CD1c-positive myeloid dendritic cell (primary cell): ENCODE results near the gene KCNG2.
"Not testable (repeated sequence)": the region's sequence is repeated elsewhere in the genome, so short reads cannot be mapped to it uniquely, and the experiment has no call there.

Experiments
- DNase-seq: peaks from one replicate; pipeline ENCODE4 v3.0.0-alpha.2; 2016; ENCODE audit errors: extremely low spot score

The KCNG2 gene

DNA sequence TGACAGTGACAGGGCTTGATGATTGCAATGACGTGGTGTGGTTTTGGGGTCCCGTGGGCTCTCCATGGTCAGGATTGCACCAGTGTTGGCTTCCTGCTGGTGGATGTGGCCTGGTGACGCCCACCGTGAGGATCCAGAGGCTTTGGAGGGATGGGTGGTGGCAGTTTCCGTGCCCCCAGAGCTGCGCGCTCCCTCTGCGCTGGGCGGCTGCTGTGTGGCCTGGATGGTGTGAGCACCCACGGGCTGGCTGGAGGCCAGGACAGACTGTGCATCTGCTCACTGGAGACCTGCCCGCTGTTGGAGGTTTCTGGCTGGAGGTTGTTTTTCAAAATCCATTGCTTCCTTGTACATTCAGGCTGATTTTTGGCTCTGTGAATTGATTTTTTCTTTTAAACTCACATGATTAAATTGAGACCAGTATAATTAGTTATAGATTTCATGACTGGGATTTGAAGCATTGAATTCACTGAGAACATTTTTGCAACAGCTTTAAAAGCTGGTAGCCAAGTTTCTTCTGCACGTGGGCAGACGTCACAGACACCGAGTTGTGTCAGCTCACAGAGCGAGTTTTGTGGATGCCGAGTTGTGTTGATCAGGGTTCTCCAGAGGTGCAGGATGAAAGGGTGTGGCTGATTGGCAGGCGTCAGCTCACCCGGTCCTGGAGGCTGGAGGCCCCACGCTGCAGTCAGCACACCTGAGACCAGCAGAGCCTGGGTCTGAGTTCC, 72.7 kb downstream of the KCNG2 start:
- DNase-seq: no peak

DNA sequence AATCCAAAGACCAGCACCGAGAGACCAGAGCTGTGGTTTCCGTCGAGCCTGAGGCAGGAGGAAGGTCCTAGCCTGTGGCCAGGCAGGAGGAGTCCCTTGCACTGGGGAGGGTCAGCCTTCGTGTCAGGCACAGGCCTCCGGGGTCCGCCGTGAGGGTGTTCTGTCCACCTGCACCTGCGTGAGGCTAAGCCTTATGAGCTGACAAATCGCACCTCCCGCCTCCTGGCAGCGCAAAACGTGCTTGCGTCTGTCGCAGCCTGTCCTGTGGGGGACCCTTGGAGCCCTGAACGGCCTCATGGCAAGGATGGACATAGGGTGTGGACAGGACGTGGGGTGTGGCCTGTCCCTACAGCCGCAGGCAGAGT, 73.3 kb downstream of the KCNG2 start:
- DNase-seq: no peak

DNA sequence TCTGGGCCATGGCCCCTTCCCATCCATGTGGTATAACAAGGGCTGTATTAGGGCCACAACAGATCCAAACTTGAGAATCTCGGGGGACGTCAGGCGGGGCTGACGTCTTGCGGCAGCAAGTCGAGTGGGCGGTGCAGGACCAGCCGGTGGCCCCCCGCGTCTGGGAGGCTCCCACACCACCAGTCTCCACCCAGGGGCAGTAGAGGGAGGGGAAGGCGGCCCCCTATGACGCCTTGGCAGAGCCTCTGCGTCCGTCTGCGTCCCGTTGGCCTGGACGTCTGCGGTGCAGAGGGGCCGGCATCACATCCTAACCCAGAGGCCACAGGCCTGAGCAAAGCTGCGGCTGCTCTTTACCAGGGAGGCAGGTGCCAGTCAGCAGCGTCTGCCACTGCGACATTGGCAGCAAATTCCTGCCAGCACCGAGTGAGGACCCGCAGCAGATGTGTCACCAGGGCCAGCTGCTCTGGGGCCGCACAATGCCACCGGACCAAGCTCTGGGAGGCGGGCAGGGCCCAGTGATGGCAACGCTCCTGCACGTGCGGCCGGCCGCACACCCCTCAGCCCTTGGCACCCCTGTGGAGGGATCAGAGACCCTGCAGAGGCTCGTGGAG, 73.8 kb downstream of the KCNG2 start:
- no peak for DNase-seq

DNA sequence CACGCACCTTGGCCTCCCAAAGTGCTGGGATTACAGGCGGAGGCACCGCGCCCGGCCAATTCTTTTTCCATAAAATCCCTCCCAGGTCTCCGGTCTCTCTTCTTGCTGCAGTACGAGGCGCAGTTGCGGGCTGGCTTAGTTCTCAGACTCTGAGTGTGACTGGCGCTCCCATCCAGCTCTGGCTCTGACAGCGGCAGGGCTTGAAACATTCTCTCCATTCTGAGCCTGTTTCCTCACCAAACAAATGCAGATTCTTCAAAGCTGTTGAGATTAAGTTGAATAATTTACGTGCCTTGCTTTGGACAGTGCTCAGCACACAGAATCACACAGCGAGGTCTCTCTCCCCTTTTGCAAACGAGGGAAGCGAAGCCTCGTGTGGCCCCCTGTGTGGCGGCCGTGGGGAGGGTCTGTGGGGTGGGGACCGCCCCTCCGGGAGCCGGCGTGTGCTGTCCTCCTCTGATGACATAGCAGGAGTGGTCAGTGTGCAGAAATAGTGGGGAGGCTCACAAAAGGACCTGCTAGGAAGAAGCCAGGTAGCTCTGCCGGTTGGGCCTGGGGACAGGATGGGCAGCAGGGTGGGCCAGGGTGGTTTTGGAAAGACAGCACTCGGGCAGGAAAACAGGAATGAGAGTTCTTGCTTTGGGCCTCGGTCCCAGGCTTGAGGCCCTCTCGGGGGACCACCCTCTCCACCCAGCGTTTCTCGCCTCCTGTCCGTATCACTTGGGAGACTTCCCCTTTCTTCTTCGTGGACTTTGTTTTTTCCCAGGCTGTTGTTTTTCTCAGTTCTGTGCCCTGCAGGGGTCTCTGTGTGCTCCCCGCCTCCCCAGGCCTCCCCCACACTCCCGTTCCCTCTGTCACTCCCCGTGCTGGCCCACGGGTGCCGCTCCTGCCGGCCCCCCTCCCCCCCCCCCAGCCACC, 75.0 kb downstream of the KCNG2 start:
- no peak for DNase-seq

DNA sequence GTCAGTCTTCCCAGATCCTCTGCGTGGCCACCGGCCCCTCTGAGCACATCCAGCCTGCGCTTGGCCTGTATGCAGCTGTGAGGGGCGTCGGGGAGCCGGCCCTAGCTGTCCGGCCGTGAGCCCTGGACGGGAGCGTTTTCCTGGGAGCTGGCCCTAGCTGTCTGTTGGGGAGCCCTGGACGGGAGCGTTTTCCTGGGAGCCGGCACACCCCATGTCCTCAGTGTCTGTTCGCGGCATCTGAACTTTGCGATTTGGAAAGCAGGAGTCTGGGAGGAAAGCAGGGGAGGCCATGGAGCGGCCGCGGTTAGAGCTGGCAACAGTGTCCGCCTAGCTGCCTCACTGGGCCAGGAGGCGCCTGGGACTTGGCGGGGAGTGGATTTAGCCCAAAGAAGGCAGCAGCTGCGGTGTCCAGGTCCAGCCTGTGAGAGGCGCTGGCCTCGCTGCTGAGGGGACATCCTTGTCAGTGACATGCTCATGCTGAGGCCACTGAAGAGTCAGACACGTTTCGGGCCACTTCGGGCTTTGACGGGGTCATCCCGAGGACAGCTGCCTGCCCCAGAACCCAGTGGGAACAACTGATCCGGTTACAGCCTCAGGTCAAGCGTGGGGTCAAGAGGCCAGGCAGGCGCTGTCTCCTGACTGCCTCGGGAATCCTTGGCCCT, 75.8 kb downstream of the KCNG2 start:
- no peak for DNase-seq

DNA sequence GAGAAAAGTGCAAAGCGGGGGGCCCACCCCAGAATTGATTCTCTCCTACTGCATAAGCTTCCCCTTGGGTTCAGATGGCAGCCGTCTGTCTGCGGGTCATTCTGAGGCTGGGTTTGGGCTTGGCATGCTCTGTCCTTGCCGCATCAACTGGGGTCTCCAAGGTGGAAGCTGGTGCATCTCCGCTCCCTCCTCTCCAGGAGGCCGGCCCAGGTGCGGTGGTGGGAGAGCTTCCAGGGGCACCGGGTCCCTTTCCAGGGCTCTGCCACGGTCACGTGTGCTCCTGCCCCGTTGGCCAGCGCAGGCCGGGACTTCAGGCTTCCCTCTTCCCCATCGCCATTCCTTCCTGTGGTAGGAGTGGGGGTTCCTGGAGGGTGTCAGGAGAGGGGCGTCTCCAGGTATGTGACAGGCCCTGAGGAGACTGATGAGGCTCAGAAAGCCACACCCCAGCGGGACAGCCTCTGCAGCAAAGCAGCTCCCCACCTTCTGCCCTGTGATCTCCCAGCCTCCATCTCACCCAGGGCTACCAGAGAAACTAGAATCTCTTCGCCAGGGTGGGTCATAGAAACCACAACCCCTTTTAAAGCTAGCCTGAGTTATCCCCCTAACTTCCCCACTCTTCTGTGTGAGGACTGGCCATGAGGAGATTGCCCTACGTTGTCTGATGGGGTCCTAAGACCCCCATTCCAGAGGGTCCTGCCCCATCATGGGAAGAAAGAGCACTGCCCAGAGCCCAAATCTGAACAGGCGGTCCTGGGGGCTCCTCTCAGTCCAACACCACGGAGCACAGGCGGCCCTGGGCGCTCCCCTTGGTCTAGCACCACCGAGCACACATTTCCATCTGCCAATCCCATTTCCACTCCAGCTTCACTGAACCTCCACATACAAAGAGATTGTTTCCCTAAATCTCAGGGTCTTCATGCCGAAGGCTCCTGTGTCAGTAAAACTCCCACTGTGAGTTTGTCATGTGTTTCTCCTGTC, 77.1 kb downstream of the KCNG2 start:
- no peak for DNase-seq

DNA sequence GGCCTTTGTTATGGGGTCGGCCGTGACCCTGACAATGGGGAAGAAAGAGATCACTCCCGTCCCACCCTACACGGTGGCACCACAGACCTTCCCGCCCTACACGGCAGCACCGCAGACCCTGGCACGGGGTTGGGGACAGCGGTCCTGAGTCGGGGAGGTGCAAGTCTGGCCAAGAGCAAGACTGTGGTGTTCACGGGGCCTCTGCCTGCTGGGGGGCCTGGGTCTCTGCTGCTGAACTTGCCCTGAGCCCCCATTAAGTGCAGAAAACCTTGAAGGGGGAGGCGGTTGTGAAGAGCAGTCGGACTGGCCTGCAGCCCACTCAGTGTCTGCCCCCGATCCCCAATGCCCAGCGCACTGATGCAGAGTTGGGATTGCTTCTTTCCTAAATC, 77.8 kb downstream of the KCNG2 start:
- no peak for DNase-seq

DNA sequence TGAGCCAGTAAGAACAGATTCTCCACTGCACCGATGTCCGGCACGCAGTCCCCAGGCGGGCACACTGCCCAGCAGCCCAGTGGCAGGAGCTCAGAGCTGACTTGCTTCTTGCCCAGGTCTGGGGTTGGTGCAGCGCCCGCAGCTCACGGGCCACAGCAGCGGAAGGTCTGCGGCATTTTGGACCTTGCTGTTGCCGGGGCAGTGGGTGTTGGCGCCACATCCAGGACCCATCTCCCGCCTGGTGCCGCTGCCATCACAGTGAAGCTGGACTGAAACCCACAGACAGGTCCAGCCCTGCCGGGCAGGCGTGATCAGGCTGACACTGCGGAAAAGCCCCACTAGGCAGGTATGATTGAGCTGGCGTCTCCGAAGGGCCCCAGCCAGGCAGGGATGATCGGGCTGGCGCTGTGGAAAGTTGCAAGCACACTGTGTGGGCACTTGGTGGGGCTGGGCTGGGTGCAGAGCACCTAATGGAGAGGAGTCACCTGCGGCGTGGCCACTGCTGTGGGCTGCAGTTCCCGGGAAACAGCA, 78.3 kb downstream of the KCNG2 start:
- no peak for DNase-seq

DNA sequence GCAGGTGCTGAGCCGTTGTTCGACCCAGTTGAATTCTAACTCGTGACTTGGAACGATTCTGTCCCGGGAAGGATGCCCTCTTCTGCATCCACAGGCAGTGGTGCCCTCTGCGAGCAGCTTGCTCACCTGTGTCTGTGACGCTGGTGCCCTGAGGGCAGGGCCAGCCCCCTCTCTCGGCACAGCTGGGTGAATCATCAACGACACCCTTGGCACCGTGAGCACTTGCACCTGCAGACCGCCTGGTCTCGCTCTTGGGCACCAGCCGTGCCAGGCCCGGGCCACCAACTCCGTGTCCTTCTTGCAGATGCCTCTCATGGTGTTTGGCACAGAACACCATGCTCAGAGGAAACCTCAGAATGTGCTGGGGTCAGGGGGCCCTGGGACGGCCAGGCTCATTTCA, 78.8 kb downstream of the KCNG2 start:
- DNase-seq: no peak

DNA sequence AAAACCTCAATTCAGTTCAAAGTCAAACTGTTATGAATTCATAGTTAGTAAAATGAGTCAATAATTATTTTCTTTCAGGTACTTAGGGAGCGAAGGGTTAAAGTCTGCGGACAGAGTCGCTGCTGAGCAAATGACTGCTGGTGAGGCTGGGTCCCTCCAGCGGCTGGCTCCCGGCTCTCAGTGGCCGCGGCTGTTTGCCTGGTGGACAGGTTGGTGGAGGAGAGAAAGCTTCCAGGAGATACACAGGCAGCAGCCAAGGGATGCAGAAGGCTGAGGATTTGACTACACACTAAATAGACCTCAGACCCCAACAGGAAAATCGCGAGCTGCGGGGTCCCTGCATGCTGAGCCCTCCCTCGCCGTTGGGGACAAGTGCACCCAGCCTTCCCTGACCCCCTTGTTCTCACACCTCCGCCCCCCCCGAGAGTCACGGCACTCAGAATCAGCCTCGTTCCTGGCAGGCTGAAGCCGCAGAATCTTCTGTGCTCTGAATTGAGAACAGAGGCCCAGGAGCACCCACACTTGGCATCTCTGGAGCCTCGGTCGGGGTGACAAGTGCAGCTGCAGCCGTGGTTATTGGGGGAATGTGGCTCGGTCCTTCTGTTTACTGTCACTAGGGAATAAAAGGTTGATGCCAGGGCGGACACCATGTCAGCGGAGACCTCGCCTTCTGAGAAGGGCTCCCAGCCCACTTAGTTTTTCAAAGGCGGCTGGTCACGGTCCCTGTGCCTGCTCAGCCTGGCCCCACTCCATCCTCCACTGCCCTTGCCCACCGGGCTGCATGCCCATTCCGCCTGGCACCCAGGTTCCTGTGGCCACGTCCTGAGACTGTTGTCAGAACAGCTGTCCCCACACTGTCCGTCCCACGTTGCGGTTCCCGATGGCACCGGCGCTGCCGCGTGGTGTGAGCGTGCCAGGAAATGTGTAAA, 79.7 kb downstream of the KCNG2 start:
- DNase-seq: no peak

DNA sequence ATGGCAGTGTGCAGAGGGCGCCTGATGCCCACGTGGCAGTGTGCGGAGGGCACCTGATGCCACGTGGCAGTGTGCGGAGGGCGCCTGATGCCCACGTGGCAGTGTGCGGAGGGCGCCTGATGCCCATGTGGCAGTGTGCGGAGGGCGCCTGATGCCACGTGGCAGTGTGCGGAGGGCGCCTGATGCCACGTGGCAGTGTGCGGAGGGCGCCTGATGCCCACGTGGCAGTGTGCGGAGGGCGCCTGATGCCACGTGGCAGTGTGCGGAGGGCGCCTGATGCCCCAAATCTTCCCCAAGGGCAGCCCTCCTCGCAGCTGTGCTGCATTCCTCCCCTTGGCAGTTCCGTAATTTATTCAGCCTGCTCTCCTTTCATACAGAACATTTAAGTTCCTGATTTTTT, 80.5 kb downstream of the KCNG2 start:
- DNase-seq: not testable (repeated sequence)

DNA sequence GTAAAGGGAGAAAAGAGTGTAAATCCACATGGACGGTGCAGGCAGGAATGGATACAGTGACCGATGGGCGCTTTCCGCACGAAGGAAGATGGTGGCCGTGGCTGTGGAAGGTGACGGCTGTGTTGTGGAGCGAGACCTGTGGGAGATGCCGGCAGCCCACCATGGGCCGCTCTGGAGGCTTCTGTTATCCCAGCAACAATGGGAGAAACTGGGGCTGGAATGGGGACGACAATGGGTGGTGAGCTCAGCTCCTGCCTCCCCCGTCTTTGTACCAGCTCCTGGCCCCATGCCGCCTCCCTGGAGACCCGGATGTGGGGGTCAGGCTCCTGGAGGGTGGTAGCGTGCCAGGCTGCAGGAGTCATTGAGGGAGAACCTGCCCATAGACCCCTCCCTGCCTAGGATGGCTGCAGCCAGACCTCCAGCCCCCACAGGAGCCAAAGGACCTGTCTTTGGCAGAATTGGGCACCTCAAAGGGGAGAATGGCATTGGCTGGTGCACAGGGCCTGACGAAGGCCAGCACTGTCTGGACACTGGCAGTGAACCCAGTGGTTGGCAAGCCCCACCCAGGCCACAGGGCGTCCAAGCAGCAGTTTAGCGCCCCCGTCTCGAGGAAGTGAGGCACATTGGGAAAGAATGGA, 81.1 kb downstream of the KCNG2 start:
- no peak for DNase-seq

DNA sequence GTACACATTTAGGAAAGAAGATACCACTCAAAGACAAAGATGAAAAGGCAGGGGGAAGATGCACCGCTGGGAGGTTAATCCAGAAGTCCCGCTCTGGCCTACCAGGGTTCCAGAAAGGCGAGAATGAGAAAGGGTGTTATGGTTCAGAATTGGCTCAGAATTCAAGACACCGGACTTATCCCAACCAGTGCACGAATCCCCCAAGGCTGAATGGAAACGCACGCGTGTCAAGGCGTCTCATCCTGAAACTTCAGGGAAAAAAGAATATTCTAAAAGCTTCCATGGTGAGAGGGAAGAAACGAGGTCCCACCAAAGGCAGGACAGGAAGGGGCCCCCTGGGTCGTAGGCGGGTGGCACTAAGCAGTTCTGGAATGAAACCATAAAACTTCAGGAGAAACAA, 81.8 kb downstream of the KCNG2 start:
- DNase-seq: no peak

DNA sequence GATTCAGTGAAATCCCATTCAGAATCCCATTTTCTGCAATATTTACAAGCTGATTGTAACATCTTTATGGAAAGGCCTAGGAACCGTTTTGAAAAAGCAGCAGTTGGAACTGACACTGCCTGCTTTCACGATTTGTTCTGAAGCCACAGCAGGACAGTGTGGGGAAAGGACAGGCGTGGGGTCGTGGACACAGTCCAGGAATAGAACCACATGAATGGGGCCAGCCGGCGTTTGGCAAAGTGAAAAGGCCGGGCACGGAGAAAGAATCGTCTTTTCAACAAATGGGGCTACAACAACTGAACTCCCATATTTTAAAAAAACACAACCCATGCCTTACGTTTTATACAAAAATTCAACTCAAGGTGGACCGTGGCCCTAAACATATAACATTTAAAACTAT, 84.0 kb downstream of the KCNG2 start:
- DNase-seq: no peak

DNA sequence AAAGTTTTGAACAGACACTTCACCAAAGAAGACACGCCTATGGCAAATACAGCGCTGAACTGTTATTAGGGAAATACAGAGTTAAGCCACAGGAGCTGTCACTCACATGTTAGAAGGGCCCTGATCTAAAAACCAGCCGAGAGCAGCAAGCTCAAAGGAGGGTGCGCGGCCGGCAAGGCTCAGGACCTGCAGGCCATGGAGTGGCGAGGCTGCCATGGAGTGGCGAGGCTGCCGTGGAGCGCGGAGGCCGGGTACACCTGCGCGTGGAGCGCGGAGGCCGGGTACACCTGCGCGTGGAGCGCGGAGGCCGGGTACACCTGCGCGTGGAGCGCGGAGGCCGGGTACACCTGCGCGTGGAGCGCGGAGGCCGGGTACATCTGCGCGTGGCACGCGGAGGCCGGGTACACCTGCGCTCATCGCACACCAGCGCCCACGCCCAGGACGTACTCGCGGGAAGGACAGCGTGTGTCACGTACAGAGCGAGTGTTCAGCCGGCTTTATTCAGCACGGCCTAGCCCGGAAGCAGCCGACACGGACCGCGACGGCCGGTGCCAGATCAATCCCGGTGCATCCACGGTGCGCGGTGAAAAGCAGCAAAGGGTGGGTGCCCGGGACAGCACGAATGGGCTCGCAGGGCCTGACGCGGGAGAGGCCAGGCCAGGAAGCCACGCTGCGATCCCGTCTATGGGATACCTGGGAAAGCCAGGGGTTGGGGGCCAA, 84.9 kb downstream of the KCNG2 start:
- DNase-seq: no peak

DNA sequence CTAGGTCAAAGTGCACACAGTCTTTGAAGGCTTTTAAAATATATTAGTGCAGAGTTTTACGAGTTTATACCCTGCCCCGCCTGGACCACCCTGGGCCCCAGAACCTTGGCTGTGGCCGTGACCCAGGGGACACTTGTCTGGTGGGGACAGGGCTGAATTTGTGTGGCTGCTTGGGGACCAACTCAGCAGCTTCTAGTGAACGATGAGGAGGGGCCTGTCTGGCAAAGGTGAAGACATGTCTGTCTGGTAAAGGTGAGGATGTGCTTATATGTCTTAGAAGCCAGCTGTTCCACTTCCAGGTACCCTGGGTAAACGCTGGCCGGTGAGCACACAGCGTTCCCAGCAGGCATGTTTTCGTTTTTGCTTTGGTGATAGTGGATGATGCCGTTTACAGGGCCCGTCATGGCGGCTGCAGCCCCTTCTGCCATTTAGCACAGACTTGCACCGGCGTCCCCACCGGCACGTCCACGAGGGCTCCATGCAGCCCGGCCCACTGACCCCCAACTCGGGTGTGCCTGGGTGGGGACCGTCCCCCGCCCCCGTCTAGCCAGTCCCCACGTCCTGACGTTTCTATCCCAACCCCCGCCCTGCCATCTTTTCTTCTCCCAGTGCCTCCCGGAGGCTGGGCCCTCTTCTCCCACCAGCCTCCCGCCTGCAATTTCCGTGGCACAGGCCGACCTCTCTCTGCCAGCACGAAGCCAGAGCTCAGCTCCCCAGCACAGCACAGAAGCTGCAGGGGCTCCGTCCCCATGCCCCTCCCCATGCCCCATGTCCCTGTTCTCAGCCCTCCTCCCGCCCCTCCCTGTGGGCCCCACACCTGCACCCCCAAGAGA, 85.9 kb downstream of the KCNG2 start:
- DNase-seq: no peak

DNA sequence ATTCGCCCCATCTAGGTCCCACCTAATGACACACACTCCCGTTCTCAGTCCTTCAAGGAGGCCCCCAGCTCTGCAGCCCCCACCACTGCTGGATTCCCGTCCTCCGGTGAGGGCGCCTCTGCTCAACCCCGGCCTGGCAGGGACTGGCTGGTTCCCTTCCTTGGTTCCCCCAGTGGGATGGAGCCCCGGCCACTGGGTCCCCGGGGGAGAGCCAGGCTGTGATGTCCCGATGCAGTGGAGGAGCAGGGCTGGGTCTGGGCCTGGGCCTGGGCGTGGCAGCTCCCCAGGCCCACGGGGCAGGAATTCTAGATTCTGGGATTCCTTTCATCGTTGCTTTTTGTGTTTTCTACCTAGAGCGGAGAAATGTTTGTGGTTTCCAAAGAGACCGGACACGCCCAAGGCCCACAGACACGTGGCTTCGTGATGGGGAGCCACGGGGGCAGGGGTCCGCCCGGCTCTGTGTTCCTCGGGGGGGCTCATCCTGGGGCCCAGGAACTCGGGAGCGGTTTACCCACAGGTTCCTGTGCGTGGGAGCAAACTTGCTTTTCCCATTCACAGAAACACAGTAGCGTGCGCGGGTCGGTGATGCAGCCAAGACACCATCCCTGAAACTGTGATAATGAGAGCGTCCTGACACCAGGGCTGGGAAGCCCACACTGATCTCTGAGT, 86.7 kb downstream of the KCNG2 start:
- DNase-seq: no peak
